ENCODE data around the gene MORN1. TPM values are rescaled to one million over a fixed set of nuclear protein-coding genes. Genes with fewer than 3 reads are reported as not detected.
A peak's percentile ranks its signal among the peaks of the same experiment; 100 is the strongest.

MORN1 gene
- total and polyA plus RNA-seq, 9 of the 15 experiments (the other 6 are each of a cell fraction or from before 2014, with no cell fraction given), result 0.24 to 9.3 (median 4.2) TPM

GRCh38 chr1:2391041-2391930 lies at the start of gene MORN1, which contains the start of gene RER1 (continued):
- no peak for TF ChIP-seq ZNF253 (CRISPR knock-in tag; conservative IDR thresholded peaks at IDR 0.05)
- TF ChIP-seq EWSR1 (IDR thresholded peaks at IDR 0.05; ENCODE audit: borderline replicate concordance, low read depth, partially characterized antibody), result no peak
- TF ChIP-seq NFIX (CRISPR knock-in tag; IDR thresholded peaks at IDR 0.05; ENCODE audit: low read depth), result no peak
- peak; percentile 67 for TF ChIP-seq THAP12 (CRISPR knock-in tag; IDR thresholded peaks at IDR 0.05)
- peak; percentile 31 for TF ChIP-seq U2AF1 (optimal IDR thresholded peaks at IDR 0.05; ENCODE audit: low read depth, low read length)
- TF ChIP-seq TRIM28 (IDR thresholded peaks at IDR 0.05), result no peak
- no peak for TF ChIP-seq KDM2B (CRISPR knock-in tag; IDR thresholded peaks at IDR 0.05)
- TF ChIP-seq TEAD4 (IDR thresholded peaks at IDR 0.05; ENCODE audit: low read length), result no peak
- TF ChIP-seq TEAD4 (CRISPR knock-in tag; IDR thresholded peaks at IDR 0.05; ENCODE audit: borderline replicate concordance), result no peak
- TF ChIP-seq, protein P1, sequence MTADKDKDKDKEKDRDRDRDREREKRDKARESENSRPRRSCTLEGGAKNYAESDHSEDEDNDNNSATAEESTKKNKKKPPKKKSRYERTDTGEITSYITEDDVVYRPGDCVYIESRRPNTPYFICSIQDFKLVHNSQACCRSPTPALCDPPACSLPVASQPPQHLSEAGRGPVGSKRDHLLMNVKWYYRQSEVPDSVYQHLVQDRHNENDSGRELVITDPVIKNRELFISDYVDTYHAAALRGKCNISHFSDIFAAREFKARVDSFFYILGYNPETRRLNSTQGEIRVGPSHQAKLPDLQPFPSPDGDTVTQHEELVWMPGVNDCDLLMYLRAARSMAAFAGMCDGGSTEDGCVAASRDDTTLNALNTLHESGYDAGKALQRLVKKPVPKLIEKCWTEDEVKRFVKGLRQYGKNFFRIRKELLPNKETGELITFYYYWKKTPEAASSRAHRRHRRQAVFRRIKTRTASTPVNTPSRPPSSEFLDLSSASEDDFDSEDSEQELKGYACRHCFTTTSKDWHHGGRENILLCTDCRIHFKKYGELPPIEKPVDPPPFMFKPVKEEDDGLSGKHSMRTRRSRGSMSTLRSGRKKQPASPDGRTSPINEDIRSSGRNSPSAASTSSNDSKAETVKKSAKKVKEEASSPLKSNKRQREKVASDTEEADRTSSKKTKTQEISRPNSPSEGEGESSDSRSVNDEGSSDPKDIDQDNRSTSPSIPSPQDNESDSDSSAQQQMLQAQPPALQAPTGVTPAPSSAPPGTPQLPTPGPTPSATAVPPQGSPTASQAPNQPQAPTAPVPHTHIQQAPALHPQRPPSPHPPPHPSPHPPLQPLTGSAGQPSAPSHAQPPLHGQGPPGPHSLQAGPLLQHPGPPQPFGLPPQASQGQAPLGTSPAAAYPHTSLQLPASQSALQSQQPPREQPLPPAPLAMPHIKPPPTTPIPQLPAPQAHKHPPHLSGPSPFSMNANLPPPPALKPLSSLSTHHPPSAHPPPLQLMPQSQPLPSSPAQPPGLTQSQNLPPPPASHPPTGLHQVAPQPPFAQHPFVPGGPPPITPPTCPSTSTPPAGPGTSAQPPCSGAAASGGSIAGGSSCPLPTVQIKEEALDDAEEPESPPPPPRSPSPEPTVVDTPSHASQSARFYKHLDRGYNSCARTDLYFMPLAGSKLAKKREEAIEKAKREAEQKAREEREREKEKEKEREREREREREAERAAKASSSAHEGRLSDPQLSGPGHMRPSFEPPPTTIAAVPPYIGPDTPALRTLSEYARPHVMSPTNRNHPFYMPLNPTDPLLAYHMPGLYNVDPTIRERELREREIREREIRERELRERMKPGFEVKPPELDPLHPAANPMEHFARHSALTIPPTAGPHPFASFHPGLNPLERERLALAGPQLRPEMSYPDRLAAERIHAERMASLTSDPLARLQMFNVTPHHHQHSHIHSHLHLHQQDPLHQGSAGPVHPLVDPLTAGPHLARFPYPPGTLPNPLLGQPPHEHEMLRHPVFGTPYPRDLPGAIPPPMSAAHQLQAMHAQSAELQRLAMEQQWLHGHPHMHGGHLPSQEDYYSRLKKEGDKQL (CRISPR knock-in tag; IDR thresholded peaks at IDR 0.05; ENCODE audit: borderline replicate concordance), result no peak
- peak; percentile 23; the same call in 1 of the 2 replicates for TF ChIP-seq STAT6 (CRISPR knock-in tag; IDR thresholded peaks at IDR 0.05)
- peak; percentile 59; the same call in 1 of the 2 replicates for TF ChIP-seq SOX6 (IDR thresholded peaks at IDR 0.05)
- TF ChIP-seq ZNF785 (CRISPR knock-in tag; IDR thresholded peaks at IDR 0.05), result no peak
- TF ChIP-seq MBD2 (IDR thresholded peaks at IDR 0.05; ENCODE audit: borderline replicate concordance, low read depth), result peak; percentile 90; the same call in 1 of the 2 replicates
- TF ChIP-seq, protein P2, sequence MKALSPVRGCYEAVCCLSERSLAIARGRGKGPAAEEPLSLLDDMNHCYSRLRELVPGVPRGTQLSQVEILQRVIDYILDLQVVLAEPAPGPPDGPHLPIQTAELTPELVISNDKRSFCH (CRISPR knock-in tag; IDR thresholded peaks at IDR 0.05), result no peak
- TF ChIP-seq, protein P2 (tag; IDR thresholded peaks at IDR 0.05), result no peak

Data from K562 (cell line).